Lung (tissue), 16 donors: ENCODE results near the gene CAPRIN2. TPM values are rescaled to one million over a fixed set of nuclear protein-coding genes. Genes with fewer than 3 reads are reported as not detected.

Source experiments
- ATAC-seq: fragments of 200-7000 bp; cut with Tn5 transposase; one replicate; pipeline ENCODE4 v1.9.1; 2020; ENCODE audit warnings: moderate number of reproducible peaks; ENCODE audit not compliant: insufficient read depth, low FRiP score
- DNase-seq, 3 donors: peaks; one replicate each; pipeline ENCODE4 v3.0.0-alpha.2; 2013 to 2017
- H3K27ac ChIP-seq, 2 donors: one replicate each; pipeline ENCODE4 v1.5.1; 2013; ENCODE audit warnings: mild to moderate bottlenecking in 2 of 2, moderate library complexity in 2 of 2, control low read depth in 1 of 2, inconsistent platforms in 1 of 2, low read depth in 1 of 2, low read length in 1 of 2
- H3K27me3 ChIP-seq, 3 donors: one replicate each; pipeline ENCODE4 v1.5.1; 2013; ENCODE audit warnings: low read length in 2 of 3; ENCODE audit not compliant: control insufficient read depth in 3 of 3, insufficient read depth in 3 of 3
- H3K36me3 ChIP-seq, 4 donors: one replicate each; pipeline ENCODE4 v1.5.1; 2013; ENCODE audit warnings: low read length in 4 of 4, mild to moderate bottlenecking in 1 of 4, moderate library complexity in 1 of 4; ENCODE audit not compliant: control insufficient read depth in 4 of 4, insufficient read depth in 4 of 4
- H3K4me1 ChIP-seq, 5 donors: one replicate each; pipeline ENCODE4 v1.5.1; 2013; ENCODE audit warnings: low read length in 5 of 5, mild to moderate bottlenecking in 2 of 5, moderate library complexity in 1 of 5; ENCODE audit not compliant: control insufficient read depth in 5 of 5, insufficient read depth in 5 of 5
- H3K4me3 ChIP-seq: one replicate; pipeline ENCODE4 v1.5.1; 2013; ENCODE audit warnings: mild to moderate bottlenecking, control low read depth, moderate library complexity
- H3K9ac ChIP-seq, 2 donors: one replicate each; pipeline ENCODE4 v1.5.1; 2013; ENCODE audit warnings: low read length in 2 of 2, control low read depth in 1 of 2; ENCODE audit not compliant: insufficient read depth in 1 of 2
- H3K9me3 ChIP-seq, 4 donors: one replicate each; pipeline ENCODE4 v1.5.1; 2013; ENCODE audit warnings: low read length in 3 of 4, mild to moderate bottlenecking in 1 of 4, moderate library complexity in 1 of 4; ENCODE audit not compliant: control insufficient read depth in 4 of 4, insufficient read depth in 3 of 4
- WGBS, 2 donors: extraction: QIAGEN DNeasy Blood & Tissue Kit; methylation state at CpG; one replicate each; pipeline ENCODE4 v1.1.7; 2013; 5-methylcytosine and 5-hydroxymethylcytosine counted together
- long read RNA-seq, 5 donors: transcript quantifications; one replicate each; lab custom pipeline, GENCODE V29; 2026
- polyA plus RNA-seq, 2 donors: library from polyadenylated mRNA; stranded (reverse); fragments of 200-250 nt; gene quantifications; one replicate each; pipeline ENCODE4 v1.2.1, GENCODE V29; 2013
- total RNA-seq, 2 donors: library from RNA; depleted of rRNA in 1 of 2; stranded (reverse); fragments of >200 nt in 1 of 2; gene quantifications; one replicate each; pipeline ENCODE4 v1.2.1, GENCODE V29; 2014 to 2021
- TF ChIP-seq, protein P1 (sequence below): IDR thresholded peaks from 2 replicates; pipeline ENCODE4 v1.5.1; 2012; ENCODE audit warnings: mild to moderate bottlenecking; ENCODE audit errors: control extremely low read depth, extremely low read depth
- donor health status: control.
- donor health status: control.
- donor health status: Bipolar disorder and iron deficiency.
- donor health status: healthy.
- donor health status: DM: yes; HTN: yes; CAD: no.

CAPRIN2 gene, protein sequence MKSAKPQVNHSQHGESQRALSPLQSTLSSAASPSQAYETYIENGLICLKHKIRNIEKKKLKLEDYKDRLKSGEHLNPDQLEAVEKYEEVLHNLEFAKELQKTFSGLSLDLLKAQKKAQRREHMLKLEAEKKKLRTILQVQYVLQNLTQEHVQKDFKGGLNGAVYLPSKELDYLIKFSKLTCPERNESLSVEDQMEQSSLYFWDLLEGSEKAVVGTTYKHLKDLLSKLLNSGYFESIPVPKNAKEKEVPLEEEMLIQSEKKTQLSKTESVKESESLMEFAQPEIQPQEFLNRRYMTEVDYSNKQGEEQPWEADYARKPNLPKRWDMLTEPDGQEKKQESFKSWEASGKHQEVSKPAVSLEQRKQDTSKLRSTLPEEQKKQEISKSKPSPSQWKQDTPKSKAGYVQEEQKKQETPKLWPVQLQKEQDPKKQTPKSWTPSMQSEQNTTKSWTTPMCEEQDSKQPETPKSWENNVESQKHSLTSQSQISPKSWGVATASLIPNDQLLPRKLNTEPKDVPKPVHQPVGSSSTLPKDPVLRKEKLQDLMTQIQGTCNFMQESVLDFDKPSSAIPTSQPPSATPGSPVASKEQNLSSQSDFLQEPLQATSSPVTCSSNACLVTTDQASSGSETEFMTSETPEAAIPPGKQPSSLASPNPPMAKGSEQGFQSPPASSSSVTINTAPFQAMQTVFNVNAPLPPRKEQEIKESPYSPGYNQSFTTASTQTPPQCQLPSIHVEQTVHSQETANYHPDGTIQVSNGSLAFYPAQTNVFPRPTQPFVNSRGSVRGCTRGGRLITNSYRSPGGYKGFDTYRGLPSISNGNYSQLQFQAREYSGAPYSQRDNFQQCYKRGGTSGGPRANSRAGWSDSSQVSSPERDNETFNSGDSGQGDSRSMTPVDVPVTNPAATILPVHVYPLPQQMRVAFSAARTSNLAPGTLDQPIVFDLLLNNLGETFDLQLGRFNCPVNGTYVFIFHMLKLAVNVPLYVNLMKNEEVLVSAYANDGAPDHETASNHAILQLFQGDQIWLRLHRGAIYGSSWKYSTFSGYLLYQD
- total RNA-seq = 10 to 100 TPM; 17.4 to 43.5 TPM
- polyA plus RNA-seq = 10 to 100 TPM in 1 of 2 donors, 1 to 10 TPM in 1; 8.2 to 16.4 TPM
- long read RNA-seq, donor 1, partial matches to known transcripts = 0 of 1 reads
- long read RNA-seq, donor 1, other reads (novel, unspliced or antisense) = 0 of 1 reads
- long read RNA-seq, donor 2, partial matches to known transcripts = 0 of 2 reads
- long read RNA-seq, donor 2, other reads (novel, unspliced or antisense) = 0 of 2 reads
- long read RNA-seq, donor 3 = 0 reads
- long read RNA-seq, donor 4, partial matches to known transcripts = 0 of 1 reads
- long read RNA-seq, donor 4, other reads (novel, unspliced or antisense) = 0 of 1 reads
- long read RNA-seq, donor 5 = 0 reads

DNA sequence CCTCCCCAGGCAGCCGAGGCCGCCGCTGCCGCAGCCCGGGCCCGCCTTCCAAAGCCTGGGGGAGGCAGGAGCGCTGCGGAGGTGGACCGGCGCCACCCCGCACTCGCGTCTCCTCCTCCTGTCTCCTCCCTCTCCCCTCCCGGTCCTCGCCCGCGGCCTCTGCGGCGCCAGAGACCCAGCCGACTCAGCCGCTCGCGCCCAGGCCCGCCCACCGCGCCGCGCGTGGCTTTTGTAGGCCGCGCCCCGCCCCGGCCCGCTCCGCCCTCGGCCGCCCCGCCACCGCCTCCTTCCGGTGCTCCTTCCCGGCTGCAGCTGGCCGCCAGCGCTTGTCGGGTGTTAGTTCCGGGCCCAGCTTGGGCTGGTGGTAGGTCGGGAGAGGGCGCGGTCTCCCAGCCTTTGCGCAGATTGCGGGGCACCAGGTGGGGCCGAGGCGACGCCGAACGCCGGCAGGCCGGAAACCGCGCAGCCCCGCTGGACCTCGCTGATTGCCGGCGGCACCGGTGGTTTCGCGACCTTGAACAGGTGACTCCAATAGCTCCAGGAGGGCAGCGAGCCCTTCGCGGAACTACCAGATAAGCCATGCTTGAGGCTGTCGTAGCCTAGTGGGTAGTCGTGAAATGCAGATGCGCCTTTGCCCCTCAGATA, at the start of gene CAPRIN2:
TSS of gene CAPRIN2 (minus strand) at position 202 of the 645 bp plus-strand sequence. CDS start 1,431 bp downstream, outside the sequence.
- DNase-seq = peak; percentile 94 to 97 (median 96)
- Histone ChIP-seq H3K4me1 (peaks cover 0 to 20% (median 3%) of the 10 kb centered on the region in 5 donors), H3K27me3 (no peaks in the 10 kb centered on the region), H3K9me3 (no peaks in the 10 kb centered on the region), H3K27ac (peak within 1 kb of the TSS; percentile 87 to 96), H3K36me3 (peaks cover 0 to 3% (median 0%) of the 10 kb centered on the region in 4 donors), H3K9ac (peak within 1 kb of the TSS; percentile 70 to 88), H3K4me3 (peak within 1 kb of the TSS; percentile 74)
- TF ChIP-seq, protein P1, sequence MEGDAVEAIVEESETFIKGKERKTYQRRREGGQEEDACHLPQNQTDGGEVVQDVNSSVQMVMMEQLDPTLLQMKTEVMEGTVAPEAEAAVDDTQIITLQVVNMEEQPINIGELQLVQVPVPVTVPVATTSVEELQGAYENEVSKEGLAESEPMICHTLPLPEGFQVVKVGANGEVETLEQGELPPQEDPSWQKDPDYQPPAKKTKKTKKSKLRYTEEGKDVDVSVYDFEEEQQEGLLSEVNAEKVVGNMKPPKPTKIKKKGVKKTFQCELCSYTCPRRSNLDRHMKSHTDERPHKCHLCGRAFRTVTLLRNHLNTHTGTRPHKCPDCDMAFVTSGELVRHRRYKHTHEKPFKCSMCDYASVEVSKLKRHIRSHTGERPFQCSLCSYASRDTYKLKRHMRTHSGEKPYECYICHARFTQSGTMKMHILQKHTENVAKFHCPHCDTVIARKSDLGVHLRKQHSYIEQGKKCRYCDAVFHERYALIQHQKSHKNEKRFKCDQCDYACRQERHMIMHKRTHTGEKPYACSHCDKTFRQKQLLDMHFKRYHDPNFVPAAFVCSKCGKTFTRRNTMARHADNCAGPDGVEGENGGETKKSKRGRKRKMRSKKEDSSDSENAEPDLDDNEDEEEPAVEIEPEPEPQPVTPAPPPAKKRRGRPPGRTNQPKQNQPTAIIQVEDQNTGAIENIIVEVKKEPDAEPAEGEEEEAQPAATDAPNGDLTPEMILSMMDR = peak; percentile 11
- peak; percentile 97 for ATAC-seq
- 0% methylated on average over 49 to 72 of the region's 72 CpGs for WGBS, 2 donors

DNA sequence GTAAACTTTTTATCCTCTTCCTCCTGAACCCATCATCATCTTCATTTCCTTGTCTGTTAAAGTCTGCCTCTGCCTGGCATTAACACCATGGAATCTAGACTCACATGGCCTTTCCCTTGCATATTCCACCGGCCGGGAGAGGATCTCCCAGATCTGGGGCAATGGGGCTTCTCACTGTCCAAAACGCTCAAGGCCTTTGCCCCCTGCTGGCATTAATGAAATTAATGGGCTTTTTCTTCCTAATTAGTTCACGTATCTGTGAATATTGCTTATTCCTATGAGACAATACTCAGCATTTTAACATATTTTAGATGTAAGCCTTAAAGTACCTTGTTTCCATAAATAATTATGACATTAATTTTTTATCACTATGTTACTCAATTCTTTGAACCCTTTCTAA, 42.9 kb upstream of the CAPRIN2 start:
- no peaks in the 10 kb centered on the region for H3K36me3 ChIP-seq
- no peaks in the 10 kb centered on the region for H3K9me3 ChIP-seq
- H3K9ac ChIP-seq = no peak overlapping the region
- TF ChIP-seq, protein P1 = no peak
- ATAC-seq (no peak), DNase-seq (no peak)
- 90 to 91% methylated on average over 4 of the region's 4 CpGs for WGBS, 2 donors
- peaks cover 0 to 8% (median 0%) of the 10 kb centered on the region in 5 donors for H3K4me1 ChIP-seq
- no peak overlapping the region for H3K4me3 ChIP-seq
- no peak overlapping the region for H3K27ac ChIP-seq
- H3K27me3 ChIP-seq = peaks cover 0 to 10% (median 3%) of the 10 kb centered on the region in 3 donors

DNA sequence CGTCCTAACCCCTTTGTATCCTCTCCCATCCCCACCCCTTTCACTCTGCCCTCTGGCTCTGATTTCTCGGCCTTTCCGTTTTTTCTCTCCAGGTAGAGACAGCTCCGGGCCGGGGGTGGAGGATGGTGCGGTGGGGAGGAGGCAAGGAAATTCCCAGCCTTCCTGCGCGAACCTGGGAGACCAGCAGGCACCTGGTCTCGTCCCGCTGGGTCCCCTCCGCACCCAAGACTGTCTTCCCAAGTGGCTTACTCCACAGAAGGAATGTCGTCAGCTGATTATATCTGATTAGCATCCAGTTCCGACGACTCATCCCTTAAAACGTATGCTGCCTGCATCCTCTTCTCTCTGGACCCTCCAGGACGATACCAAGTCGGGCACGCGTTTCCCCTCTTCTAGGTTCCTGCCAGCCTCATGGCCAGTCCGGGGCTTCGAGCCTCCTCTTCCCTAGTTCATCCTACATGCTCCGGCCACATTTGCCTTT, 42.2 kb upstream of the CAPRIN2 start:
- Histone ChIP-seq H3K9ac (no peak overlapping the region), H3K27me3 (peaks cover 0 to 10% (median 3%) of the 10 kb centered on the region in 3 donors), H3K36me3 (no peaks in the 10 kb centered on the region), H3K9me3 (no peaks in the 10 kb centered on the region), H3K4me3 (no peak overlapping the region), H3K4me1 (peaks cover 0 to 8% (median 0%) of the 10 kb centered on the region in 5 donors), H3K27ac (no peak overlapping the region)
- TF ChIP-seq, protein P1 = no peak
- WGBS, 2 donors = 13 to 15% methylated on average over 22 of the region's 22 CpGs
- no peak for ATAC-seq
- DNase-seq = peak in 1 of 3 donors; percentile 23
